Neural progenitor cell (in vitro differentiated cells): ENCODE data around the gene LMCD1.

ENCODE experiments used
- CTCF ChIP-seq: fragments of 200-600 bp; sonication (generic); IDR thresholded peaks from 2 replicates; pipeline ENCODE4 v1.5.1; 2017; ENCODE audit warnings: antibody characterized with exemption, mild to moderate bottlenecking
- EZH2 ChIP-seq: fragments of 200-600 bp; sonication (generic); IDR thresholded peaks from 2 replicates; pipeline ENCODE4 v1.6.1; 2017; ENCODE audit warnings: antibody characterized with exemption, mild to moderate bottlenecking, moderate library complexity

GRCh38 chr3:8578282-8578681 is 76.7 kb downstream of the LMCD1 start:
- no peak for TF ChIP-seq CTCF
- TF ChIP-seq EZH2 = no peak
